Esophagus muscularis mucosa (tissue), 4 donors: ENCODE results near the gene ALDH16A1. TPM values are rescaled to one million over a fixed set of nuclear protein-coding genes. Genes with fewer than 3 reads are reported as not detected.
A peak's percentile ranks its signal among the peaks of the same experiment; 100 is the strongest.

Experiments
- DNase-seq: peaks from one replicate; pipeline ENCODE4 v3.0.0-alpha.2; 2017; ENCODE audit errors: extremely low spot score
- H3K27ac ChIP-seq, 4 donors: fragments of 200-600 bp; sonication (generic); replicated peaks in 1 of 4; 1 replicate in 3 of 4; 2 replicates in 1 of 4; pipeline ENCODE4 v1.5.1; 2016 to 2019; ENCODE audit warnings: mild to moderate bottlenecking in 1 of 4
- H3K27me3 ChIP-seq, 4 donors: fragments of 200-600 bp; sonication (generic); one replicate each; pipeline versions ENCODE4 v1.5.1 to v1.6.0; 2016 to 2019
- H3K36me3 ChIP-seq, 4 donors: fragments of 200-600 bp; sonication (generic); one replicate each; pipeline ENCODE4 v1.5.1; 2016 to 2019
- H3K4me1 ChIP-seq, 4 donors: fragments of 200-600 bp; sonication (generic); one replicate each; pipeline ENCODE4 v1.5.1; 2016 to 2019
- H3K4me3 ChIP-seq, 4 donors: fragments of 200-600 bp; sonication (generic); 1 replicate in 2 of 4; 2 replicates in 2 of 4; pipeline ENCODE4 v1.5.1; 2016 to 2019; ENCODE audit warnings: mild to moderate bottlenecking in 4 of 4, moderate library complexity in 1 of 4
- H3K9me3 ChIP-seq, 4 donors: fragments of 200-600 bp; sonication (generic); 1 replicate in 3 of 4; 2 replicates in 1 of 4; pipeline ENCODE4 v1.5.1; 2016 to 2019
- CTCF ChIP-seq, 3 experiments: fragments of 200-600 bp in 2 of 3; fragments of 450-650 bp in 1 of 3; sonication (generic) in 2 of 3; IDR thresholded peaks; one replicate each; pipeline ENCODE4 v1.5.1; 2017 to 2019; ENCODE audit warnings: antibody characterized with exemption in 3 of 3, mild to moderate bottlenecking in 2 of 3, moderate library complexity in 1 of 3
- EP300 ChIP-seq: sonication (generic); formaldehyde crosslinking; IDR thresholded peaks from one replicate; pipeline ENCODE4 v1.6.1; 2017; ENCODE audit warnings: antibody characterized with exemption
- POLR2A ChIP-seq: fragments of 450-650 bp; IDR thresholded peaks from one replicate; pipeline ENCODE4 v1.6.1; 2017; ENCODE audit warnings: antibody characterized with exemption, moderate library complexity, mild to moderate bottlenecking, low read depth
- POLR2AphosphoS5 ChIP-seq, 2 donors: sonication (generic); formaldehyde crosslinking; IDR thresholded peaks; one replicate each; pipeline ENCODE4 v1.6.1; 2017; ENCODE audit warnings: antibody characterized with exemption in 2 of 2
- WGBS: methylation state at CpG from one replicate; pipeline ENCODE4 v1.1.5; 2018; 5-methylcytosine and 5-hydroxymethylcytosine counted together
- intact Hi-C: fragments of 100-400 bp; cut with DNase I; formaldehyde crosslinking; loops from one replicate; pipeline ENCODE4 v1.15.1; 2023
- total RNA-seq, 4 donors: library from RNA; depleted of rRNA; stranded (reverse); fragments of >200 nt; gene quantifications; one replicate each; pipeline versions ENCODE4 v1.1.0 to v1.2.1, GENCODE V29; 2016

Gene ALDH16A1
- total RNA-seq, 4 donors from 2014 or later = 22.1 to 29.1 (median 26.2) TPM

- intact Hi-C loops = no loop called here
- peak overlapping the region; percentile 84 to 92 (median 90) for H3K27ac ChIP-seq
- peak overlapping the region; percentile 69 to 100 (median 93) for H3K4me3 ChIP-seq
- TF ChIP-seq POLR2A (no peak), POLR2AphosphoS5 (IDR thresholded peaks at IDR 0.05) (no peak), EP300 (no peak), CTCF (IDR thresholded peaks at IDR 0.05) (no peak)
- no peaks in the 10 kb centered on the region for H3K27me3 ChIP-seq
- no peak for DNase-seq
- no peaks in the 10 kb centered on the region for H3K9me3 ChIP-seq
- H3K36me3 ChIP-seq = peaks cover 36 to 54% (median 45%) of the 10 kb centered on the region in 4 donors
- 70% methylated on average over 6 of the region's 15 CpGs for WGBS
- peaks cover 17 to 49% (median 34%) of the 10 kb centered on the region in 4 donors for H3K4me1 ChIP-seq
These were observed 36.7 kb downstream of the ALDH16A1 start for GRCh38 chr19:49489601-49490167.

GRCh38 chr19:49490287-49491029 is 37.4 kb downstream of the ALDH16A1 start:
- no peak for DNase-seq
- 87% methylated on average over 15 of the region's 27 CpGs for WGBS
- peaks cover 20 to 55% (median 38%) of the 10 kb centered on the region in 4 donors for H3K4me1 ChIP-seq
- TF ChIP-seq POLR2AphosphoS5 (IDR thresholded peaks at IDR 0.05) = no peak
- peak overlapping the region in 3 of 4 donors; percentile 1 to 91 (median 84) for H3K27ac ChIP-seq
- H3K4me3 ChIP-seq = peak overlapping the region in 1 of 4 donors; percentile 100
- intact Hi-C loops = no loop called here
- peaks cover 36 to 53% (median 42%) of the 10 kb centered on the region in 4 donors for H3K36me3 ChIP-seq
- no peaks in the 10 kb centered on the region for H3K27me3 ChIP-seq
- H3K9me3 ChIP-seq = no peaks in the 10 kb centered on the region

GRCh38 chr19:49491030-49491803 is 38.2 kb downstream of the ALDH16A1 start:
- H3K9me3 ChIP-seq = no peaks in the 10 kb centered on the region
- H3K36me3 ChIP-seq = peaks cover 36 to 53% (median 42%) of the 10 kb centered on the region in 4 donors
- 80% methylated on average over 14 of the region's 17 CpGs for WGBS
- no peak for TF ChIP-seq POLR2AphosphoS5 (IDR thresholded peaks at IDR 0.05)
- no peak for TF ChIP-seq CTCF (IDR thresholded peaks at IDR 0.05)
- no peak for TF ChIP-seq EP300
- TF ChIP-seq POLR2A = no peak
- intact Hi-C loops = no loop called here
- DNase-seq = no peak
- peaks cover 22 to 57% (median 41%) of the 10 kb centered on the region in 4 donors for H3K4me1 ChIP-seq
- H3K27me3 ChIP-seq = no peaks in the 10 kb centered on the region
- H3K27ac ChIP-seq = peak overlapping the region in 2 of 4 donors; percentile 1 to 84
- no peak overlapping the region for H3K4me3 ChIP-seq

GRCh38 chr19:49491804-49492572 is 39.0 kb downstream of the ALDH16A1 start:
- H3K27ac ChIP-seq = no peak overlapping the region
- no peak overlapping the region for H3K4me3 ChIP-seq
- peaks cover 24 to 53% (median 42%) of the 10 kb centered on the region in 4 donors for H3K4me1 ChIP-seq
- no peak for TF ChIP-seq POLR2AphosphoS5 (IDR thresholded peaks at IDR 0.05)
- no peak for TF ChIP-seq CTCF (IDR thresholded peaks at IDR 0.05)
- TF ChIP-seq EP300 = no peak
- TF ChIP-seq POLR2A = no peak
- H3K9me3 ChIP-seq = no peaks in the 10 kb centered on the region
- no peaks in the 10 kb centered on the region for H3K27me3 ChIP-seq
- DNase-seq = no peak
- peaks cover 36 to 56% (median 42%) of the 10 kb centered on the region in 4 donors for H3K36me3 ChIP-seq
- 53% methylated on average over 7 of the region's 7 CpGs for WGBS
- intact Hi-C loops = no loop called here
